ENCODE measurements around the gene UBXN11.

- no peak for TF ChIP-seq POLR2AphosphoS5 (IDR thresholded peaks at IDR 0.05)
- TF ChIP-seq, protein P1, sequence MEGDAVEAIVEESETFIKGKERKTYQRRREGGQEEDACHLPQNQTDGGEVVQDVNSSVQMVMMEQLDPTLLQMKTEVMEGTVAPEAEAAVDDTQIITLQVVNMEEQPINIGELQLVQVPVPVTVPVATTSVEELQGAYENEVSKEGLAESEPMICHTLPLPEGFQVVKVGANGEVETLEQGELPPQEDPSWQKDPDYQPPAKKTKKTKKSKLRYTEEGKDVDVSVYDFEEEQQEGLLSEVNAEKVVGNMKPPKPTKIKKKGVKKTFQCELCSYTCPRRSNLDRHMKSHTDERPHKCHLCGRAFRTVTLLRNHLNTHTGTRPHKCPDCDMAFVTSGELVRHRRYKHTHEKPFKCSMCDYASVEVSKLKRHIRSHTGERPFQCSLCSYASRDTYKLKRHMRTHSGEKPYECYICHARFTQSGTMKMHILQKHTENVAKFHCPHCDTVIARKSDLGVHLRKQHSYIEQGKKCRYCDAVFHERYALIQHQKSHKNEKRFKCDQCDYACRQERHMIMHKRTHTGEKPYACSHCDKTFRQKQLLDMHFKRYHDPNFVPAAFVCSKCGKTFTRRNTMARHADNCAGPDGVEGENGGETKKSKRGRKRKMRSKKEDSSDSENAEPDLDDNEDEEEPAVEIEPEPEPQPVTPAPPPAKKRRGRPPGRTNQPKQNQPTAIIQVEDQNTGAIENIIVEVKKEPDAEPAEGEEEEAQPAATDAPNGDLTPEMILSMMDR (IDR thresholded peaks at IDR 0.05), result no peak
Measured at GRCh38 chr1:26239936-26240335, 66.5 kb downstream of the UBXN11 start.

Data from esophagus muscularis mucosa (tissue), 3 donors.